Activated CD4-positive, alpha-beta T cell treated with anti-CD3 and anti-CD28 coated beads, Interleukin-2, amount 50 U/mL, for 4 hours (primary cell): ENCODE results near the gene GFM2.
"Not testable (repeated sequence)": the region's sequence is repeated elsewhere in the genome, so short reads cannot be mapped to it uniquely, and the experiment has no call there.

Source experiments
- DNase-seq, 2 experiments: peaks; one replicate each; pipeline ENCODE4 v3.0.0-alpha.2; 2020

The GFM2 gene

GRCh38 chr5:74686962-74687751 lies 79.8 kb downstream of the GFM2 start:
- no peak for DNase-seq

GRCh38 chr5:74685979-74686631 lies 80.8 kb downstream of the GFM2 start:
- DNase-seq, result no peak

GRCh38 chr5:74684900-74685851 lies 81.7 kb downstream of the GFM2 start, which contains the start of gene HEXB:
TSS of gene HEXB (plus strand) at chr5:74685233. CDS start at chr5:74685261, 28 bp downstream.
- DNase-seq, result peak; percentile 76 to 82

GRCh38 chr5:74679966-74680365 lies 87.0 kb downstream of the GFM2 start:
- no peak for DNase-seq

- not testable (repeated sequence) for DNase-seq
Observed at GRCh38 chr5:74679300-74679699, 87.6 kb downstream of the GFM2 start.

- DNase-seq, result not testable (repeated sequence)
Observed at GRCh38 chr5:74678123-74678522, 88.8 kb downstream of the GFM2 start.

DNA sequence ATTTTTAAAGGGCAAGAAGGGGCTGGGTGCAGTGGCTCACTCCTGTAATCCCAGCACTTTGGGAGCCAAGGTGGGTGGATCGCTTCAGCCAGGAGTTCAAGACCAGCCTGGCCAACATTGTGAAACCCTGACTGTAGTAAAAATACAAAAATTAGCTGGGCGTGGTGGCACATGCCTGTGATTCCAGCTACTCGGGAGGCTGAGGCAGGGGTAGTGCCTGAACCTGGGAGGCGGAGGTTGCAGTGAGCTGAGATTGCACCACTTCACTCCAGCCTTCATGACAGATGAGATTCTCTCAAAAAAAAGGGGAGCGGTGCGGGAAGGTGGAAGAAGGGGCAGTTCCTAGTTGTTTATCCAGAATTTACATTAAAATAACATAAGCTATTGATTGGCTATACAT lies 90.5 kb downstream of the GFM2 start:
- not testable (repeated sequence) for DNase-seq

DNA sequence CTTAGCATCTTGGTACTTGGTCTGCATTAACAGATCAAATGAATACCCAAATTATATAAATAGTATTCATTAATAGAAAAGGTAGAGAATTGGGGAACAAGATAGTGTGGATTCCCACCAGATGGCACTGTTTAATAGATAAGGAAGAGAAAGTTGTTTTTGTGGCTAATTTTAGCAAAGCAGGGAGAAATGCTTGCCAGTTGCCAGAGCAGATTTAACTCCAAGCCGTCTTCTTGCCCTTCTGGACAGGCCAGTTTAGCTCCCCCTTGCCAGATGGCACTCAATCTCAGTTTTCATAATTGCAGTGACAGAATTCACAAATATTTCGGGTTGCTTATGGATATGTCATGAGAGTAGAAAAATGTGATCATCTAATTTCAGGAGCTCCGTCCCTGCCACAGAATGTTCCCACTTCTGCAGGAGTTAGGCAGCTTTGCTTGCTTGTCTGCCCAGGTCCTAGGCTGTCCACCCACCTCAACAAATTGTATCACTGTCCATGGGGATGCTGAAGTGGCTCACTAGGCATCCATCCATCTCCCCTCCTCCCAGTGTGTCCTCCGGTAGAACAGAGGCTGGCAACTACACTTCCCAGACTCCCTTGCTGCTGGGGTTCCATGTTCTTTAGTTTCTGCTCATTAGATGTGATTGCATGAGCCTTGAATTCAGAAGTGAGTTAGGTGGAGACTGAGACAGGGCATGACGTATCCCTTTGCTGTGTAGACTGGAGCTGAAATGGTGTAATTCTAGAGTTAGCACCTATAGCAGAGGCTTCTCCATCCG lies 93.7 kb downstream of the GFM2 start:
- no peak for DNase-seq

DNA sequence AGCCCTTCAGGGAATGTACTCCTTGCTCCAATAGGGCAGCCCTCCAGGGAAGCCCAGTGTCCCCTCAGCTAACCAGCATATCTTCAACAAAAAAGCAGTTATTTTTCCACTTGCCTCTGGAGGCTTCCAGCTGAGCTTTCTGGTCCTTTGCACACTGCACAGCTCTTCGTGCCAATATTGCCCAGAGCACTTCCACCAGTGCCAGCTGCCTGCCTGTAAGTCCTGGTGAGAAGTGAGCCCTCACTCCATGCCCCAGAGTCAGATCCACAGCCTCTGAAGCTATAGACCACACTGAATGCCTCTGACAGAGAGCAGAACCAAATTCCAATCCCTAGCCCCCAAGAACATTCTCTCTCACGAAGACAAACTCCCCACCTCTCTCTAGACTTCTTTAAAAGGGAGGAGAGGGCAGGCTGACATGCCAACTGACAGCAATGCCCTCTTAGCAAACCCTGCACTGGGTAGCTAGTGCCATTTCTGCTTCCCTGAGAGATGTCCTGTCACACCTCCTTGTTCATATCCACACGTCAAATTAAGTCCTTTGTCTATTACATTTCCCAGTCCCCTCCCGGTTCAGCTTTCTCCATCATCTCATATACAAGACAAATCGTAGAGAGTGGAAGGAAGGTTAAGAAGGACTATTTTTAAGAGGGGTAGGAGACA lies 94.6 kb downstream of the GFM2 start:
- DNase-seq, result no peak
